H4 (cell line): Measurements from ENCODE around the gene RABGAP1. TPM values are rescaled to one million over a fixed set of nuclear protein-coding genes. Genes with fewer than 3 reads are reported as not detected.

Experiments used
- DNase-seq: peaks from one replicate; pipeline ENCODE4 v3.0.0-alpha.2; 2015; ENCODE audit warnings: low spot score
- total RNA-seq: library from RNA; depleted of rRNA; stranded (reverse); fragments of >200 nt; shearing (Covaris generic); gene quantifications from 2 replicates; pipeline ENCODE4 v1.2.3, GENCODE V29; 2014

Gene RABGAP1
- total RNA-seq, 1 experiment from 2014 or later: 25.0 TPM

DNA sequence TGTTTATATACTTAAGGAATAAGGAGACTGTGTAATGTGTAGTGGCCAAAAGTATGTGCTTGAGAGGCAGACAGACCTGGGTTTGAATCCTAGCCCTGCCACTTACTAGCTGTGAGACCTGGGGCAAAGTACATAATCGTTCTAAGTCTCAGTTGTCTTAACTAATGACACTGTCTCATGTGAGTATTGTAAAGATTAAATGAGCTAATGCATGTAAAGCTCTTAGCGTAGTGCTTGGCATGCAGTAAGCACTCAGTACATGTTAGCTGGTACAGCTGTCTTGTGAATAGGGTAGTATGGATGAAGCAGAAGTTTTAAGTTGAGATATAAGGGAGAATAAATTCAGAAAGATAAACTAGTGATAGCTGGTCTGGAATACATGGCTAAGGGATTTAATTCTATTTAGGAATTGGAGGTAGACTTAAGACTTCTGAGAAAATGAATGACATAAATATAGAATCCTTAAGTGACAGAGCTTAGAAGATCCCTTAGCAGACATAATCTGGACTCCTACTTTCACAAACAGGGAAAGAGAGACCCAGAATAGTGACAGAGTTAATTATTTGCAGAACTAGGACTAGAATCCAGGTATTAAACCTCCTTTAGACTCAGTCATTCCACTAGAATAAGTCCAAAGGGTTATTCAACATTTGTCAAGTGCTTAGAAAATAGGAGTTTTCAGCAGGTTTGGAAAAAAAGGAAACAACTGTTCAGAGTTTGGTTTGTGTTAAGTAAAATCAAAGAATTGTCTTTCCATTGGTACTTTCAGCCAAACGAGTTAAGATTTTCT lies 105.8 kb downstream of the RABGAP1 start:
- DNase-seq: no peak

DNA sequence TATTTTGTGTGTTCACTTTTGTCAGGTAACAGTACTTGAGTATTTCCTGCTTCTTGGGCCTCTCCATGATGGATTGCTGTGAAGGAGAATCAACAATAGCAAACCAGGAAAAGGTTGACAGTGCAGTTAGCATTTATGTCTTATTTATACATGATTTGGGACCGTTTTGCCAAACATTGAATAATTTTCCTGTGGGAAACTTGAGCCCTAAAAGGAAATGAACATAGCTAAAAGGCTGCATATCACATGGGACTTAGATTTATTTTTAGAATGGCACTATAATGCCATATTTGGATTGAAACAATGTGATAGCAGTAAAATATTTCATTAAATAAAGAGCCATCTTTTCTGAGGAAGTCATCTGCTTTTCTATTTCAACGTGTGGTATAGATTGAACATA lies 107.9 kb downstream of the RABGAP1 start:
- DNase-seq: no peak

DNA sequence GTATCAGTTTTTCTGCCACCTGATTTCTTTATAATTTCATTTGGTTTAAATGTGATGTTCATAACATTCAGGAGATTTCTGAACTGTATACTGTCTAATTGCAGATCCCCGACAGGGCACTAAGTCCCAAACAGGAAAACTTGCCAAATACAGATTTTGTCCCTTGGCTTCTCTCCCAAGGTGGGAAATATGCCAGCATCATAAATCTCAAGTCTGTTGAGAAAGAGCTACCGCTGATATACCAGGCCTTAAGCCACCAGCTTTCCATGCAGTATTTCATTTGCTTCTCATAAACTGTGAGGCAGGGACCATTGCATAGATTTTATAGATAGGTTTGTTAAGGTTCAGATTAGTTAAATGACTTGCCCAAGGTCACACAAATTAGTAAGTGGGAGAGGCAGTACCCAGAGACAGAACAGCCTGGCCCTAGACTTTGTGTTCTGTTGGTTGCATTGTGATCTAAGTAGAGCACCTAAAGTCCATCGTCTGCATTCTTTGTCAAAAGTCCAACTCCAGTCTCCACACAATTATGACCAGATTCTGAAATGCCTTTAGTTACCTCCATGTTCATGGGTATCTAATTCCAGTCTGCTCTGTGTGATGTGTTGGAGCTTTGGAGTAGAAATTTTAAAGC lies 108.9 kb downstream of the RABGAP1 start:
- peak; percentile 20 for DNase-seq

DNA sequence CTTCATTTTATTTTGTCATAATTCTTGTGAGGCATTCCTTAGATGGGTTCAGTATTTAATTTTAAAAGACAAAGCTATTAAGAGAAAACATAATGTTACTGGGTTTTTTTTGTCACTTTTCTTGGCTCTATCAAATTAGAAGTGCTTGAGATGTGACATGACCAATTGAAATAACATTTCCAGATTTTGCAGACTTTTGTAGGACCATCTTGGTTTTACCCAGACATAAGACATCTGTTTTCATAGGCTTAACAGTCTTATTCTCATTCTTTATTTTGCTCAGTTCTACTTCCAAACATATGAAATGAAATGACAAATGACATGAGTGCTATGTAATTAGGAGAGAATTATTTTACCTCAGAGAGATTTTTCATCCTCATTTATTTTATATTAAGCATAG lies 112.2 kb downstream of the RABGAP1 start:
- no peak for DNase-seq

DNA sequence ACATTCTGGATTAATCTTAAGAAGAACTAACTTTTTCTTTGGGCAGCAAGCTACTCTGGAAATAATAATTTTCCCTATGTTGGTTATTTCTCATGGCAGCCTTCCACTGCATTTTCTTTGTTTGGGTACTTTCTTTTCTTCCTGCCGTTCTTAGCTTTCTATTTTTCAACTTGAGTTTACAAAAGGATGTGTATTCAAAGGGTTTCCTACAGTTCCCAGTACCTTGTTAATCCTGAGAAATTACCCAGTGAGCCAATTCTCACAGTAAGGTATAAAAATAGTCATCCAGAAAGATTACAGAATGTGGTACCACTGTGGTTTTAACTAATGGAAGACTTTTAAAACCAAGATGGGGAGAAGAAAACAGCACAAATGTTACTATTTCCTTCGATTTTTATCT lies 112.9 kb downstream of the RABGAP1 start:
- no peak for DNase-seq

DNA sequence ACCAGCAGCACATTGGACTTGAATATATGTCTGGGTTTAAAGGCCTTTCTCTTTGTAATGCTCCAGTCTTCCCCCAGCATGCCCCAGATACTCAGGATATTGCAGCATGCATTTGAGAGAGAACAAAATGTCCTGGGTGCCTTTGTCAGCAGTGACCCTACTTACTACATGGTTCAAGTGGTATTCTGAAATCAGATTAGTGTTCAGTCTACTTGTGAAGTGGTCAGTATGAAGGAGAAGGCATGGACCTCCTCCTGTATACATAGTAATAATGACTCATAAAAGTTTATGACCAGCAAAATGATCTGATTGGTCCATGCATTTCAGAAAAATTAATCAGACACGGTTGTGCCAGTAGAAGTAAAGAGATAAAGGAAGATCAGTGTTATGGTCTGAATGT lies 118.0 kb downstream of the RABGAP1 start:
- no peak for DNase-seq

DNA sequence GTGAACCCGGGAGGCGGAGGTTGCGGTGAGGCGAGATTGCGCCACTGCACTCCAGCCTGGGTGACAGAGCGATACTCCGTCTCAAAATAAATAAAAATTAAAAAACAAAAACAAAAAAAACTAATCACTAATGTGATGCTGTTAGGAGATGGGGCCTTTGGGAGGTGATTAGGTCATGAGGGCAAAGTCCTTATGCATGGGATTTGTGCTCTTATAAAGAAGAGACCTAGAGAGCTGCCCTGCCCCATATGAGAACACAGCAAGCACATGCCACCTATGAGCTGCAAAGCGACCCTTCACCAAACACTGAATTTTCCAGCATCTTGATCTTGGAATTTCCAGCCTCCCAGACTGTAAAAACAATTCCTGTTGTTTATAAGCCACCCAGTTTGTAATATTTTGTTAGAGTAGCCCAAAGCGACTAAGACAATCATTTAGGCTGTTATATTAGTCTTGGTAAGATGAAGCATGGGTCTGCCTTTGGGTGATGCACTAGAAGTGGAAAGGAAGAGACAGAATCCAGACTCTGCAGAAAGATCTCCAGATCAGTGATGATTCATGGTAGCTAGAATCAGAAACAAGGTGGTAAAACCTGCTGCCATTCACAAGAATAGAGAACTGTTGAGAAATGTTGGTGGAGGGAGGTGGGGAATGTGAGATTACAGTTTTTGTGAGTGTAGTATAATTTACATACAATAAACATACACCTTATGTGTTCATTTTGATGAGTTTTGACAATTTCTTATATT lies 118.8 kb downstream of the RABGAP1 start:
- no peak for DNase-seq

DNA sequence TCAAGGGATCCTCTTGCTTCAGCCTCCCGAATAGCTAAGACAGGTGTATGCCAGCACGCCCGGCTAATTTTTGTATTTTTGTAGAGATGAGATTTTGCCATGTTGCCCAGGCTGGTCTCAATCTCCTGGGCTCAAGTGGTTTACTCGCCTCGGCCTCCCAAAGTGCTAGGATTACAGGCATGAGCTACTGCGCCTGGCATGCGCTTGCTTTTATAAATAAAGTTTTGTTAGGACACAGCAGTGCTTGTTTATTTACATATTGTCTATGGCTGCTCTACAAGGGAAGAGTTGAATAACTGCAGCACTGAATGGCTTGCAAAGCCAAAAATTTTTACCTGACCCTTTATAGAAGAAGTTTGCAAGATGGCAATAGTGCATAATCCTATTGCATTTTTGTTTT lies 120.4 kb downstream of the RABGAP1 start:
- DNase-seq: no peak

DNA sequence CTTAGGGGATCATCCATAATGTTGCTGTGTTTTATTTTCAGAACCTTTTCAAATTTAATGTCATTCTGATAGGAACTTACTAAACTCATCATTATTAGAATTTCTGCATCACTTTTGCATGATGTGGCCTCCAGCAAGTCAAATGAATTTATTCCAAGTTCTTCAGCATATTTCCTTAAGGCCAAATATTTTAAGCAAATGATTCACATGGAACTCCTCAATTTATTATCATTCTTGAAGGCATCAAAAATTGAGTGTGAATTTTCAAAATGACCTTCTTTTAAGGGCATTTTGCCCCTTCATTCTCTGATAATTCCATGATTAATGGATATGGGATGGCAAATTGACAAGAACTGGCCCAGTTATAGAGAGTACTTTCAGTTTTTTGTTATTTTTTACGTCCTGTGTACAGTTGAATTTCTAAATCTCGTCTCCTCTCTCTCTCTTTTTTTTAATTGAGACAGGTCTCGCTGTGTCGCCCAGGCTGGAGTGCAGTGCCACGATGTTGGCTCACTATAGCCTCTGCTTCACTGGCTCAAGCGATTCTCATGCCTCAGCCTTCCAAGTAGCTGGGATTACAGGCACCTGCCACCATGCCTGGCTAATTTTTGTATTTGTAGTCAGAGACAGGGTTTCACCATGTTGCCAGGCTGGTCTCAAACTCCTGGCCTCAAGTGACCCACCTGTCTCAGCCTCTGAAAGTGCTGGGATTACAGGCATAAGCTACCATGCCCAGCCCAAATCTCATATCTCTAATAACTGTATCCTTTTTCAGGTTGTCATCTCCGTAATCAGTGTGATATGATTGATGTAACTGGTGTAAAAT lies 121.7 kb downstream of the RABGAP1 start:
- DNase-seq: no peak

DNA sequence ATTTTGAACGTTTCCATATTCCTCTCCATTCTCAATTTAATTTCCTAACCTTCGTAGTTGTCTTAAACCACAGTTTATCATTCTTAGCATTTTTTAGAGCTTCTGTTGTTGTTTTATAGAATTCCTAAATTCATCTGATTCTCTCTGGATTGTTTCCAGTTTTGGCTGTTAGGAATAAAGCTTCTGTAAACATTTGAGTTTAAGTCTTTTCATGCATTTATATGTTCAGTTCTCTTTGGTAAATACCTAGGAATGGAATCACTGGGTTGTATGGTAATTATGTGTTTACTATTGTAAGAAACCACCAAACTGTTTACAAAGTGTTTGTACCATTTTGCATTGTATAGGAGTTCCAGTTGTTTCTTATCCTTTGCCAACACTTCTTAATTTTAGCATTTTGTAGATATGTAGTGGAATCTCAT lies 122.4 kb downstream of the RABGAP1 start:
- DNase-seq: no peak

DNA sequence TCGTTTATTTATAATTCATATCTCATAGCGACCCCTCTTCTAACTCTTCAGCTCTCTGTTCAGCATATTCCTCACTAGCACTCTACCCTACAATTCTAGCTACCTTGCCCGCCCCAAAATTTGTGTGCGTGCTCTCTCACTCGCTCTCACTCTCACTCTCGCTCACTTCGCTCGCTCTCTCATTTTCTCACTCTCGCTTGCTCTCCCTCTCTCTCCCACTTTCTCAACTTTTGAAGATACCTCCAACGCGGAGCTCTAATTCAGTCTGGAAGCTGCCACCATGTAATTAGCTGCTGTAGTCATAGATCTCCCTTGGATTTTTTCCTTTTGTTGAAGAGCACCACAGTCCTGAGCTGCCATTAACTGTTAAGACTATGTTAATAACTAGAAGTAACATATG lies 123.1 kb downstream of the RABGAP1 start:
- no peak for DNase-seq

DNA sequence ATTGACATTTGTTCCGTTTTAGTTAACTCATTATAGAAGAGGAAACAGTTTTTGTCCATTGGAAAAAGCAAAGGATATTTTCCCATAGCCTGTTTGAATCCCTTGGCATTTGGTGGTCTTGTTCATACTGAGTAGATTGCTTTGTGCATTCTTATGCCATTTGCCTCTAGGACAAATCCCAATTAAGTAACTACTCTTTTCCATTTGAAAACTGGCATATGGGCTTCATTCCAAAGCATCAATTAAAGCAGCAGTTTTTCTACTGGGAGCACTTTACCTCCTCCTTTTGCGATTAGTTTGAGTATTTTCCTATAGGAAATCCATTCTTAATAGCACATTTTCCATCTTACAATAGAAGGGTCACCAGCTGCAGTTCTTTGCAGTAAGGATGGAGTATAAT lies 123.9 kb downstream of the RABGAP1 start:
- no peak for DNase-seq

DNA sequence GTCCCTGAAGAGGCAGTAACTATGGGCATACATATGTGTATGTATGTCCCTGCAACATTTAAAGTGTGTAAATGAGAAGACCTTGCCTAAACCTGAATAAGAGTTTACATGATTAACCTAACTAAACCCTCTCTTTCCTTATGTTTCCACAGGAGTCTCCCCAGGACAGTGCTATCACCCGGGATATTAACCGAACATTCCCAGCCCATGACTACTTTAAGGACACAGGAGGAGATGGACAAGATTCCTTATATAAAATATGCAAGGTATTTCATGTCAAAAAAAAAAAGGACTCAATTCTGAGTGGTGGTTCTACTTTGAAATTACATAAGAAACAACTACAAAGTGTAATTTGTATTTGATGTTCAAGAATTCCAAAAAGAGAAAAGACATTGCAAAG lies 124.4 kb downstream of the RABGAP1 start:
- DNase-seq: no peak

DNA sequence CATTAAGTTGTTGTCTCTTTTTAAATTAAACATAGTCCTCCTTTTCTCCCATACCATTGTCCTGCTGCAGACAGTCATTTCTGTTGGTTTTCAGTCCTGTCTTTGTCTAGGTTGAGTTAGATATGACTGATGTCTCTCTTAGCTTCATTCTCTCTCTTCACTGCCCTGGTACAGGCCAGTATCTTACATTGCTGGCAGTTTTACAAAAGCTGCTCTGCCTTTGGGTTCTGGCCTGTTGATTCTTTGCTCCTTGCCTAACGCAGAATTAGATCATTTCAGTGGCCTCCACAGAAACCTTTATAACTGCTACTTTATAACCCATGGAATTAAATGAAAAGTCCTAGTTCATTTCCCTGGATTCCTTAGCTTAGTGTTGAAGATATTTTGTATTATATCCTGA lies 126.3 kb downstream of the RABGAP1 start:
- DNase-seq: no peak

DNA sequence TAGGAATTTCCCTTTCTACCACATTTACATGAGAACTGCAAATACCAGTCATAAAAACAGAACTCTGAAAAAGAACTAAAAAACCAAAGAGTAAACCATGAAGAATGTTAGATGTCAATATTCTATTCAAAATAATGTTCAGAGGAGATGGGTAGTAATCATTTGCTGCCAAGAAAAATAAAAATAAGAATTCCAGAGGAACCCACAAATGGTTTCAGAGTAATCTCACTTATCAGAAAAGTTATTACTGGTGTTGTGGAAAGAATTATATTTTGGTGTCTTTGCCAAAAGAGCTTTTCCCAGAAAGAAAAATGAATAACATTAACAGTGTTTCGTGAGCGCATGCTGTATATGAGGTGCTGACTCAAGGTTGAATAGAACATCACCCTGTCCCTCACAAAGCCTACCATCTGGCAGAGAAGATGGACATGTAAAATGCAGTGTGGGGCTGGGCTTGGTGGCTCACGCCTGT lies 128.2 kb downstream of the RABGAP1 start:
- DNase-seq: peak; percentile 51

DNA sequence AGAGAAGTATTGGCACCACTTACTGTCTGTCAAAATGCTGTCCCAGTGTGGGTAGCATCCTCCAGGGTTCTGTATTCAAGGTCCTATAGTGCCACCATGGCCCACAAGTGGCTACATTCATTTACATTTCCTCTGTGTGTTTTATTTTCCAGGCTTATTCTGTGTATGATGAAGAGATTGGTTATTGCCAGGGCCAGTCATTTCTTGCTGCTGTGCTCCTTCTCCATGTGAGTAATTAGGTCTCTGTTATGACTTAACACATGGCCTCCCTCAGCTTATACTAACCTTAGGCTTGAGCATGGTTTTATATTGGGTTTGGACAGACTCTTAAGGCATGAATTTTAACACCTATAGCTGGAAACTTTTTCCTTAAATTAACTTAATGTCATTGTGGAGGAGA lies 129.4 kb downstream of the RABGAP1 start:
- no peak for DNase-seq

DNA sequence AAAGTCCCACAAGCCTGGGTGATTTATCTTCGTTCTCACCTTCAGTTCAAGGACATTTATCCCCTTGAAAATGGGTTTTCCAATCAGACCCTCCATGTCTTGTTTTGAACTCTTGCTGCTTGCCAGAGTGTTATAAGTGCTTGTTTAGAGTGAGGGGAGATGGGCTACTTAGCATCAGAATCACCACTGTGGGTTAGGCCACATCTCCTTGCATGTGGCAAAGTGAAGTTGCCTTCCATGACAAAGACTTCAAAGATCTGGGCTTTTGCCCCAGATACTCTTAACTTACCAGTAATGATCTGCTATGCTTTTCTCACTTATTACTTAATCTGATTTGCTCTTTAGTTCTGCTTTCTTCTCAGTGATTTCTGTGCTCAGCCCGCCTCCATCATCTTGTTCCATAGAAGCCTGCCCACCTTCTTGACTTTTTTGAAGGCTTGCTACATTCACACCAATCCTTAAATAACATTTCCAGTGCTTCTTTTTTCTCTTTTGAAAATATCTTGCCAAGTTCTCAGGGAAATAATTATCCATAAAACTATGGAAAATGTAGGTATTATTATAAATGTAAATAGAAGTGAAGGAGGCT lies 131.7 kb downstream of the RABGAP1 start:
- no peak for DNase-seq

DNA sequence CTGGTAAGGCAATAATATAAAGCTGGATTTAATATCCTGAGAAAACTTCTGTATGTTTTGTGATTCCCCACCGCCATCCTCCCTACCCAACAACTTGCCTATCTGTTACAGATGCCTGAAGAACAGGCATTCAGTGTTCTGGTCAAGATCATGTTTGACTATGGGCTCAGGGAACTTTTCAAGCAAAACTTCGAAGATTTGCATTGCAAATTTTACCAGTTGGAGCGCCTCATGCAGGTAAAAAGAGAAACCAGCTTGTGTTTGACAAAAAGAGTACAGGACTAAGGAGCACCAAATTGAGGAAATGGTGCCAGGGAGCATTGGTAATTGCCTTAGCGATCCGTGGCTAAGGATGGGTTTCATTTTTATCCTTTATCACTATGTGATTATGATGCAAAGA lies 132.6 kb downstream of the RABGAP1 start:
- DNase-seq: no peak

DNA sequence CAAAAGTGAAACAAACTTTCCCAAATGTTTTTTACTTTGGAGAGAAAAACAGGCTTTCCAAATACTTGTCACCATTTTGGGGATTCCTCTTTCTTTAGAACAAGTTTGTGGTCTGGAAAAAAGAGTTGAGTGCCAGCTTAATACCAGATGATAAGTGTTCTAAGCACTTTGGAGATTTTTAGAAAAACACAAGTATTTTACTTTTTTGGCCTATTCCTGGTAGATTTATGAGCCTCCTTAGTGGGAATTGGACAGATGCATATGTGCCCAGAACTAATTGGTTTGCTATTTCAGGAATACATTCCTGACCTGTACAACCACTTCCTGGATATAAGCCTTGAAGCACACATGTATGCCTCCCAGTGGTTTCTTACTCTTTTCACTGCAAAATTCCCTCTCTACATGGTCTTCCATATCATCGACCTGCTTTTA lies 133.2 kb downstream of the RABGAP1 start:
- DNase-seq: peak; percentile 42

DNA sequence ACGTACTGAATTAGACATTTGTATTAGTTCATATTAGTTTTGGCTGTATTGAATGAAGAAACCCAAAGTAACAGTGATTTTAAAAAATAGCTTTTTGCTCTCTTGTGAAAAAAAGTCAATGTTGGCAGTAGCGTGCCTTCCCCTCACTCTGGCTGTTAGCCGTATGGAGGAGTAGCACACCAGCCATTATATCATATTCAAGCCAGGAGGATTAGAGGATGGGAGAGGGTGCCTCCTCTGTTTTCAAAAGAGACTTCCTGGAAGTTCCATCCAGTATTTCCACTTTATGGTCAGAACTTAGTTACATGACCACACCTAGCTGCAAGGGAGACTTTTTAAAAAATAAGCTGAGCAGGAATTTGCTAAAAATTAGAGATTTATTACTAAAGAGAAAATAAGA lies 133.8 kb downstream of the RABGAP1 start:
- no peak for DNase-seq

DNA sequence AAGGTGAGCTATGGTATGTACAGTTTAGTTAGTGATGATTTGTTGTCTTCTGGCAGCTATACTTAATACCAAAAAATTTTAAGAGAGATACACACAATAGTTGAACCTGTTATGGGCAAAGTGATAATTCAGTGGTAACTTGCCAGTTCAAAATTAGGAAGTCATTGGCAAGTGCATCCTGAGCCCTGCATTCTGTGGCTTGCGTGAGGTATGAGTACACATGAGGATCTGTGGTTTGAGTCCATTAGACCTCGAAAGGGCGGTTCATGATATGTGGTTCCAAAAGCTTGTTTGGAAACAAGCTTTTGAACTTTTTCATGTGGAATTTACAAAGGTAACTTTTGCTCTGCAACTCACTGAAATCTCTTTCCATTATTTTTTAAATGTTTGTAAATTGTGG lies 139.6 kb downstream of the RABGAP1 start:
- DNase-seq: no peak
